Measurements from ENCODE around the gene SLC26A8.

DNA sequence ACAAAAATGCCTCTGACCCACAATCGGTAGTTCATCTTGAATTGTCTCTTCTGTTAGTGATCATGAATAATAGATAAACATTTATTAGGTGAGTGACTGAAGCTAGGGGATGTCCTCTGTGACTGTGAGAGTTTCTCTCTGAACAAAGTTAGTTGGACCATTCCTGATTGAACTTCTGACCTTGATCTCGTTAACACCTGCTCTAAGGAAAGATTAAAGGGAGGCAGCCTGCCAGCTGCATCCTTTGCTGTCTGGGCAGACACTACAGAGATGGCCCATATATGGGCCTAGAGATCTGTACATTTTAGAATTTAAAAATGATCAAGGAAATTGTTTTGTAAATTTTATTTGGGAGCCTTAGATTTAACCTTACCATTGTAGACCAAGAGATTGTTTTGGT lies 30.5 kb upstream of the SLC26A8 start:
- TF ChIP-seq CTCF (IDR thresholded peaks at IDR 0.05) (no peak), POLR2AphosphoS5 (IDR thresholded peaks at IDR 0.05) (no peak)

Data from prostate gland (tissue), 2 donors.